ENCODE data around the gene ZNF428.

ZNF428 gene

DNA sequence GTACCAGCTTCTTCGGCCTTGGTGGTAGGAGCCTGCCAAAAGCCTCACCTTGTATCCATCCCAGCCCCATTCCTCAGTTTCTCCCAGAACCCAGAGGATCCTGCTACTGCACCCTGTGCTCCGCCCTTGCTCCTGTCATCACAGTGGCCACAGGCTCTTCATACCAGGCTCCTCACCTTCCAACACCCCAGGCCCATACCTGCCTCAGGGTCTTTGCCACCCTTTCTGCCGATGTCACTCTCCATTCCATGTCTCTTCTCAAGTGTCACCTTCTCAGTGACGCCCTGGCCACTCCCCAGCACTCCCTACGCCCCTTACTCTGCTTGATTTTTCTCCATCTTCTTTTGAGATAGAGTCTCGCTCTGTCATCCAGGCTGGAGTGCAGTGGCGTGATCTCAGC, 9.6 kb downstream of the ZNF428 start:
- no peaks in the 10 kb centered on the region for H3K9me2 ChIP-seq (replicated peaks; ENCODE audit: insufficient read depth, low read length)
- no peak for TF ChIP-seq CTCF (IDR thresholded peaks at IDR 0.05; ENCODE audit: insufficient read depth, low read length, poor library complexity, severe bottlenecking)
- TF ChIP-seq EZH2phosphoT487 (conservative IDR thresholded peaks at IDR 0.05; ENCODE audit: low read length), result no peak
- H2AFZ ChIP-seq (ENCODE audit: low read depth, low read length, severe bottlenecking), result no peak overlapping the region
- H3F3A ChIP-seq (ENCODE audit: insufficient read depth), result no peaks in the 10 kb centered on the region
- H3K27me3 ChIP-seq (ENCODE audit: low read length), result no peaks in the 10 kb centered on the region
- no peak overlapping the region for H3K27ac ChIP-seq (ENCODE audit: low read depth, low read length)
- H3K36me3 ChIP-seq (ENCODE audit: low read length), result no peaks in the 10 kb centered on the region
- no peak overlapping the region for H3K4me2 ChIP-seq (ENCODE audit: low read depth, low read length, poor library complexity, severe bottlenecking)
- H4K20me1 ChIP-seq (ENCODE audit: low read depth, low read length), result no peaks in the 10 kb centered on the region
- peaks cover 16% of the 10 kb centered on the region; the same call in 1 of the 2 replicates for H3K79me2 ChIP-seq (ENCODE audit: insufficient read depth, low read length)
- H3K4me3 ChIP-seq (ENCODE audit: insufficient read depth, low read length, poor library complexity, severe bottlenecking), result no peak overlapping the region
- no peak overlapping the region for H3K9ac ChIP-seq (ENCODE audit: low read length)
- no peaks in the 10 kb centered on the region for H3K9me3 ChIP-seq (ENCODE audit: insufficient read depth, low read length)

GRCh38 chr19:43607238-43608205, 11.9 kb downstream of the ZNF428 start:
- H3K79me2 ChIP-seq (ENCODE audit: insufficient read depth, low read length), result peaks cover 16% of the 10 kb centered on the region; the same call in 1 of the 2 replicates
- no peak overlapping the region for H3K4me2 ChIP-seq (ENCODE audit: low read depth, low read length, poor library complexity, severe bottlenecking)
- H3K4me3 ChIP-seq (ENCODE audit: insufficient read depth, low read length, poor library complexity, severe bottlenecking), result no peak overlapping the region
- H2AFZ ChIP-seq (ENCODE audit: low read depth, low read length, severe bottlenecking), result no peak overlapping the region
- no peak overlapping the region for H3K27ac ChIP-seq (ENCODE audit: low read depth, low read length)
- no peaks in the 10 kb centered on the region for H3K9me3 ChIP-seq (ENCODE audit: insufficient read depth, low read length)
- H3K36me3 ChIP-seq (ENCODE audit: low read length), result no peaks in the 10 kb centered on the region
- H3K27me3 ChIP-seq (ENCODE audit: low read length), result no peaks in the 10 kb centered on the region
- H3K9ac ChIP-seq (ENCODE audit: low read length), result no peak overlapping the region
- TF ChIP-seq CTCF (IDR thresholded peaks at IDR 0.05; ENCODE audit: insufficient read depth, low read length, poor library complexity, severe bottlenecking), result no peak
- TF ChIP-seq EZH2phosphoT487 (conservative IDR thresholded peaks at IDR 0.05; ENCODE audit: low read length), result no peak
- H3K9me2 ChIP-seq (replicated peaks; ENCODE audit: insufficient read depth, low read length), result no peaks in the 10 kb centered on the region
- no peaks in the 10 kb centered on the region for H4K20me1 ChIP-seq (ENCODE audit: low read depth, low read length)
- H3F3A ChIP-seq (ENCODE audit: insufficient read depth), result no peaks in the 10 kb centered on the region; the same call in 1 of the 2 replicates

GRCh38 chr19:43606569-43607229, 12.7 kb downstream of the ZNF428 start:
- no peak for TF ChIP-seq EZH2phosphoT487 (conservative IDR thresholded peaks at IDR 0.05; ENCODE audit: low read length)
- TF ChIP-seq CTCF (IDR thresholded peaks at IDR 0.05; ENCODE audit: insufficient read depth, low read length, poor library complexity, severe bottlenecking), result no peak
- Histone ChIP-seq H3F3A (ENCODE audit: insufficient read depth) (peaks cover under 1% of the 10 kb centered on the region; the same call in 1 of the 2 replicates), H3K4me2 (ENCODE audit: low read depth, low read length, poor library complexity, severe bottlenecking) (no peak overlapping the region), H3K27ac (ENCODE audit: low read depth, low read length) (no peak overlapping the region), H3K4me3 (ENCODE audit: insufficient read depth, low read length, poor library complexity, severe bottlenecking) (no peak overlapping the region), H3K27me3 (ENCODE audit: low read length) (no peaks in the 10 kb centered on the region), H4K20me1 (ENCODE audit: low read depth, low read length) (no peaks in the 10 kb centered on the region), H3K9me2 (replicated peaks; ENCODE audit: insufficient read depth, low read length) (no peaks in the 10 kb centered on the region), H3K9me3 (ENCODE audit: insufficient read depth, low read length) (no peaks in the 10 kb centered on the region), H3K9ac (ENCODE audit: low read length) (no peak overlapping the region), H2AFZ (ENCODE audit: low read depth, low read length, severe bottlenecking) (no peak overlapping the region), H3K36me3 (ENCODE audit: low read length) (no peaks in the 10 kb centered on the region), H3K79me2 (ENCODE audit: insufficient read depth, low read length) (0 out of 2 replicates have a peak, but pooled peaks cover 10% of the 10 kb centered on the region)
